Naive thymus-derived CD4-positive, alpha-beta T cell (primary cell): ENCODE results near the gene PDE8B. TPM values are rescaled to one million over a fixed set of nuclear protein-coding genes. Genes with fewer than 3 reads are reported as not detected.

Experiments used
- ATAC-seq: fragments of 150-1000 bp; cut with Tn5 transposase; 2 replicates; pipeline ENCODE4 v1.10.0; 2021; ENCODE audit warnings: mild to moderate bottlenecking, moderate library complexity
- CTCF ChIA-PET: fragments of 350-600 bp; sonication (Branson Sonifier 250); formaldehyde crosslinking; loops from one replicate; lab custom pipeline; 2021; ENCODE audit warnings: antibody characterized with exemption; lab: Charles Lee
- POLR2A ChIA-PET: fragments of 350-600 bp; sonication (Branson Sonifier 250); formaldehyde crosslinking; loops from one replicate; lab custom pipeline; 2021; ENCODE audit warnings: antibody characterized with exemption, inconsistent platforms; lab: Charles Lee
- DNase-seq, 9 donors: peaks; one replicate each; pipeline versions ENCODE4 v3.0.0 to v3.0.0-alpha.2; 2020 to 2022; ENCODE audit warnings: mixed read lengths in 1 of 9
- H3K27ac ChIP-seq: one replicate; pipeline ENCODE4 v1.7.0; 2013; ENCODE audit warnings: mild to moderate bottlenecking, low read depth, low read length, moderate library complexity
- H3K27me3 ChIP-seq, 2 donors: one replicate each; pipeline ENCODE4 v1.7.0; 2013; ENCODE audit warnings: low read length in 2 of 2, mild to moderate bottlenecking in 2 of 2, moderate library complexity in 2 of 2; ENCODE audit not compliant: control insufficient read depth in 2 of 2, insufficient read depth in 2 of 2
- H3K36me3 ChIP-seq, 3 experiments: 1 replicate in 2 of 3; 2 replicates in 1 of 3; pipeline ENCODE4 v1.7.0; 2013; ENCODE audit warnings: low read length in 3 of 3, mild to moderate bottlenecking in 3 of 3, moderate library complexity in 1 of 3; ENCODE audit not compliant: insufficient read depth in 3 of 3, control insufficient read depth in 2 of 3
- H3K4me1 ChIP-seq, 2 donors: one replicate each; pipeline ENCODE4 v1.7.0; 2013; ENCODE audit warnings: low read length in 2 of 2, mild to moderate bottlenecking in 2 of 2, moderate library complexity in 1 of 2; ENCODE audit not compliant: control insufficient read depth in 2 of 2, insufficient read depth in 2 of 2
- H3K4me3 ChIP-seq: 2 replicates; pipeline ENCODE4 v1.7.0; 2013; ENCODE audit warnings: mild to moderate bottlenecking, low read length
- H3K9me3 ChIP-seq, 3 experiments: 1 replicate in 2 of 3; 2 replicates in 1 of 3; pipeline ENCODE4 v1.7.0; 2013; ENCODE audit warnings: low read length in 3 of 3; ENCODE audit not compliant: control insufficient read depth in 2 of 3
- H3K27ac Mint-ChIP-seq, 9 donors: one replicate each; pipeline ENCODE4 v1.8.0; 2020 to 2022; ENCODE audit warnings: mixed read lengths in 9 of 9, mild to moderate bottlenecking in 8 of 9, moderate library complexity in 5 of 9, inconsistent platforms in 2 of 9
- H3K27me3 Mint-ChIP-seq, 5 donors: one replicate each; pipeline ENCODE4 v1.8.0; 2021 to 2022; ENCODE audit warnings: mixed read lengths in 5 of 5, mild to moderate bottlenecking in 1 of 5
- H3K36me3 Mint-ChIP-seq, 5 donors: one replicate each; pipeline ENCODE4 v1.8.0; 2020 to 2022; ENCODE audit warnings: mixed read lengths in 5 of 5, mild to moderate bottlenecking in 3 of 5, inconsistent platforms in 1 of 5
- H3K4me1 Mint-ChIP-seq, 7 donors: one replicate each; pipeline ENCODE4 v1.8.0; 2020 to 2022; ENCODE audit warnings: mixed read lengths in 7 of 7, mild to moderate bottlenecking in 3 of 7, inconsistent platforms in 1 of 7
- H3K4me3 Mint-ChIP-seq, 10 donors: one replicate each; pipeline ENCODE4 v1.8.0; 2020 to 2022; ENCODE audit warnings: mild to moderate bottlenecking in 10 of 10, mixed read lengths in 10 of 10, moderate library complexity in 6 of 10, inconsistent platforms in 2 of 10
- H3K9me3 Mint-ChIP-seq, 11 donors: one replicate each; pipeline ENCODE4 v1.8.0; 2020 to 2022; ENCODE audit warnings: mixed read lengths in 11 of 11, mild to moderate bottlenecking in 4 of 11, inconsistent platforms in 1 of 11, moderate library complexity in 1 of 11
- intact Hi-C, 2 donors: fragments of 100-400 bp; cut with micrococcal nuclease; formaldehyde crosslinking; loops; one replicate each; pipeline ENCODE4 v1.15.1; 2023
- polyA plus RNA-seq, 2 donors: library from polyadenylated mRNA; unstranded; fragments of 300-500 nt; fragmentation: Illumina TruSeq; gene quantifications; one replicate each; pipeline ENCODE4 v1.2.3, GENCODE V29; 2021
- total RNA-seq, 6 experiments: library from RNA in 5 of 6; stranded (reverse) in 5 of 6; gene quantifications; 1 replicate in 5 of 6; 2 replicates in 1 of 6; pipeline ENCODE4 v1.2.3 and lab custom pipeline; 2021 to 2026

PDE8B gene
- total and polyA plus RNA-seq, 7 experiments from 2014 or later, result 0.02 to 1.2 TPM; not detected in 5

- CTCF ChIA-PET, result no interaction called here
- Mint-ChIP-seq H3K9me3 (peaks cover 0 to under 1% (median 0%) of the 10 kb centered on the region in 11 donors), H3K27me3 (peaks cover 15 to 32% (median 18%) of the 10 kb centered on the region in 5 donors), H3K4me3 (no peak overlapping the region), H3K4me1 (peaks cover 5 to 11% (median 8%) of the 10 kb centered on the region in 7 donors), H3K36me3 (peaks cover 0 to 3% (median 0%) of the 10 kb centered on the region in 5 donors), H3K27ac (no peak overlapping the region)
- no peaks in the 10 kb centered on the region for H3K36me3 ChIP-seq
- DNase-seq (no peak), ATAC-seq (no peak)
- POLR2A ChIA-PET, result no interaction called here
- H3K27ac ChIP-seq, result no peak overlapping the region
- no peaks in the 10 kb centered on the region for H3K4me1 ChIP-seq
- intact Hi-C loops, result no loop called here
- no peaks in the 10 kb centered on the region for H3K9me3 ChIP-seq
- H3K27me3 ChIP-seq, result no peaks in the 10 kb centered on the region
- H3K4me3 ChIP-seq, result no peak overlapping the region
Measured at GRCh38 chr5:77204967-77205366, 5.5 kb upstream of the PDE8B start.

GRCh38 chr5:77208507-77209163 lies 1.8 kb upstream of the PDE8B start:
- Mint-ChIP-seq H3K4me1 (peaks cover 8 to 23% (median 14%) of the 10 kb centered on the region in 7 donors), H3K4me3 (peak overlapping the region in 7 of 10 donors; percentile 13 to 90 (median 67)), H3K27me3 (peaks cover 38 to 60% (median 46%) of the 10 kb centered on the region in 5 donors), H3K9me3 (peaks cover 0 to 3% (median 0%) of the 10 kb centered on the region in 11 donors), H3K27ac (no peak overlapping the region), H3K36me3 (peaks cover 0 to 6% (median 0%) of the 10 kb centered on the region in 5 donors)
- Histone ChIP-seq H3K9me3 (no peaks in the 10 kb centered on the region), H3K36me3 (no peaks in the 10 kb centered on the region), H3K27me3 (peaks cover 0 to 16% of the 10 kb centered on the region in 2 donors), H3K4me1 (peaks cover 0 to 8% of the 10 kb centered on the region in 2 donors), H3K4me3 (no peak overlapping the region), H3K27ac (no peak overlapping the region)
- intact Hi-C loops, result no loop called here
- ATAC-seq (no peak), DNase-seq (no peak)
- POLR2A ChIA-PET, result no interaction called here
- CTCF ChIA-PET, result no interaction called here

- Histone ChIP-seq H3K9me3 (no peaks in the 10 kb centered on the region), H3K36me3 (no peaks in the 10 kb centered on the region), H3K4me1 (peaks cover 0 to 8% of the 10 kb centered on the region in 2 donors), H3K27ac (no peak overlapping the region), H3K4me3 (no peak overlapping the region), H3K27me3 (peaks cover 3 to 16% of the 10 kb centered on the region in 2 donors)
- CTCF ChIA-PET, result no interaction called here
- Mint-ChIP-seq H3K27me3 (peaks cover 48 to 68% (median 55%) of the 10 kb centered on the region in 5 donors), H3K36me3 (peaks cover 0 to 6% (median 0%) of the 10 kb centered on the region in 5 donors), H3K9me3 (peaks cover 0 to 3% (median 0%) of the 10 kb centered on the region in 11 donors), H3K27ac (peak overlapping the region in 4 of 9 donors; percentile 12 to 84 (median 74)), H3K4me3 (peak overlapping the region; percentile 67 to 90 (median 86)), H3K4me1 (peaks cover 7 to 23% (median 14%) of the 10 kb centered on the region in 7 donors)
- no peak for DNase-seq
- intact Hi-C loops, result loop anchor here (2.0 to 10.0 kb wide), 3 partner anchors 55 to 285 kb away; partner anchors contain the start of gene WDR41 (in 1 of the 2)
- POLR2A ChIA-PET, result no interaction called here
- ATAC-seq, result no peak
Measured at GRCh38 chr5:77209495-77210090, 887 bp upstream of the PDE8B start.

- CTCF ChIA-PET, result no interaction called here
- no peaks in the 10 kb centered on the region for H3K36me3 ChIP-seq
- POLR2A ChIA-PET, result no interaction called here
- H3K9me3 ChIP-seq, result no peaks in the 10 kb centered on the region
- Mint-ChIP-seq H3K4me1 (peaks cover 7 to 23% (median 14%) of the 10 kb centered on the region in 7 donors), H3K9me3 (peaks cover 0 to 3% (median 0%) of the 10 kb centered on the region in 11 donors), H3K27ac (peak overlapping the region in 2 of 9 donors; percentile 29 to 60), H3K27me3 (peaks cover 63 to 73% (median 69%) of the 10 kb centered on the region in 5 donors), H3K36me3 (peaks cover 0 to 6% (median 0%) of the 10 kb centered on the region in 5 donors), H3K4me3 (peak overlapping the region; percentile 61 to 90 (median 80))
- intact Hi-C loops, result loop anchor here (2.0 to 10.0 kb wide), 3 partner anchors 56 to 284 kb away; partner anchors contain the start of gene WDR41 (in 1 of the 2)
- DNase-seq (peak in 3 of 9 donors; percentile 6 to 20 (median 18)), ATAC-seq (no peak)
- no peak overlapping the region for H3K27ac ChIP-seq
- peaks cover 3 to 16% of the 10 kb centered on the region in 2 donors for H3K27me3 ChIP-seq
- peaks cover 0 to 8% of the 10 kb centered on the region in 2 donors for H3K4me1 ChIP-seq
- peak overlapping the region; percentile 33 for H3K4me3 ChIP-seq
Measured at GRCh38 chr5:77210964-77211690, 647 bp downstream of the PDE8B start.

GRCh38 chr5:77211691-77212047 lies 1.2 kb downstream of the PDE8B start:
- no peak for DNase-seq

GRCh38 chr5:77213601-77214000 lies 3.1 kb downstream of the PDE8B start:
- Histone ChIP-seq H3K4me1 (peaks cover 0 to 8% of the 10 kb centered on the region in 2 donors), H3K27ac (no peak overlapping the region), H3K36me3 (no peaks in the 10 kb centered on the region), H3K4me3 (no peak overlapping the region), H3K9me3 (no peaks in the 10 kb centered on the region), H3K27me3 (peaks cover 3 to 16% of the 10 kb centered on the region in 2 donors)
- no peak overlapping the region for H3K4me3 Mint-ChIP-seq
- H3K27ac Mint-ChIP-seq, result no peak overlapping the region
- intact Hi-C loops, result loop anchor here in 1 of 2 donors (10.0 kb wide), 1 partner anchor 281 kb away; the partner anchor contains the start of gene WDR41
- peaks cover 0 to 6% (median 0%) of the 10 kb centered on the region in 5 donors for H3K36me3 Mint-ChIP-seq
- no peak for DNase-seq
- H3K4me1 Mint-ChIP-seq, result peaks cover 7 to 23% (median 14%) of the 10 kb centered on the region in 7 donors
- ChIA-PET POLR2A (no interaction called here), CTCF (no interaction called here)
- peaks cover 71 to 84% (median 76%) of the 10 kb centered on the region in 5 donors for H3K27me3 Mint-ChIP-seq
- ATAC-seq, result no peak
- H3K9me3 Mint-ChIP-seq, result peaks cover 0 to 3% (median 0%) of the 10 kb centered on the region in 11 donors

More at GRCh38 chr5:77211691-77212047, 1.2 kb downstream of the PDE8B start:
- peaks cover 7 to 23% (median 14%) of the 10 kb centered on the region in 7 donors for H3K4me1 Mint-ChIP-seq
- H3K9me3 ChIP-seq, result no peaks in the 10 kb centered on the region
- peaks cover 0 to 3% (median 0%) of the 10 kb centered on the region in 11 donors for H3K9me3 Mint-ChIP-seq
- peaks cover 3 to 16% of the 10 kb centered on the region in 2 donors for H3K27me3 ChIP-seq
- CTCF ChIA-PET, result no interaction called here
- peaks cover 63 to 72% (median 72%) of the 10 kb centered on the region in 5 donors for H3K27me3 Mint-ChIP-seq
- intact Hi-C loops, result loop anchor here (2.0 to 10.0 kb wide), 3 partner anchors 57 to 283 kb away; partner anchors contain the start of gene WDR41 (in 1 of the 2)
- ATAC-seq, result no peak
- POLR2A ChIA-PET, result no interaction called here
- H3K4me3 Mint-ChIP-seq, result peak overlapping the region; percentile 61 to 90 (median 80)
- peaks cover 0 to 6% (median 0%) of the 10 kb centered on the region in 5 donors for H3K36me3 Mint-ChIP-seq
- peak overlapping the region in 3 of 9 donors; percentile 24 to 60 (median 29) for H3K27ac Mint-ChIP-seq
- no peaks in the 10 kb centered on the region for H3K36me3 ChIP-seq
- H3K4me1 ChIP-seq, result peaks cover 0 to 8% of the 10 kb centered on the region in 2 donors
- no peak overlapping the region for H3K27ac ChIP-seq
- peak overlapping the region; percentile 33 for H3K4me3 ChIP-seq
